H1 (cell line): ENCODE results near the gene ARNT2. TPM values are rescaled to one million over a fixed set of nuclear protein-coding genes. Genes with fewer than 3 reads are reported as not detected.
A peak's percentile ranks its signal among the peaks of the same experiment; 100 is the strongest.

Experiments
- CTCF ChIA-PET: fragments of 300-600 bp; sonication (Branson Sonifier 250); formaldehyde crosslinking; loops from one replicate; lab custom pipeline; 2021; ENCODE audit not compliant: partially characterized antibody; lab: Charles Lee
- POLR2A ChIA-PET: fragments of 300-600 bp; sonication (Branson Sonifier 250); formaldehyde crosslinking; loops from one replicate; lab custom pipeline; 2021; ENCODE audit warnings: inconsistent platforms; ENCODE audit not compliant: partially characterized antibody; lab: Charles Lee
- DNase-seq, 2 experiments: peaks; one replicate each; pipeline versions ENCODE4 v3.0.0 to v3.0.0-alpha.2; 2010 to 2022; ENCODE audit warnings: low spot score in 2 of 2, low read depth in 1 of 2, mixed read lengths in 1 of 2
- FAIRE-seq: peaks from 2 replicates; lab custom pipeline; 2011; peaks lifted over from hg19 to GRCh38; lab: Jason Lieb, UNC
- H2AFZ ChIP-seq: 2 replicates; pipeline ENCODE4 v1.8.1; 2012; ENCODE audit warnings: low read length, inconsistent platforms
- H2AK5ac ChIP-seq: 2 replicates; pipeline ENCODE4 v1.6.1; 2013; ENCODE audit warnings: low read depth, low read length
- H2BK120ac ChIP-seq: replicated peaks from 2 replicates; pipeline ENCODE3; 2013; ENCODE audit warnings: low read depth, low read length, inconsistent platforms
- H2BK12ac ChIP-seq: 2 replicates; pipeline ENCODE4 v1.6.1; 2013; ENCODE audit warnings: low read depth, low read length
- H2BK15ac ChIP-seq: 2 replicates; pipeline ENCODE4 v1.6.1; 2013; ENCODE audit warnings: low read length
- H2BK20ac ChIP-seq: 2 replicates; pipeline ENCODE4 v1.6.1; 2013; ENCODE audit warnings: low read length
- H2BK5ac ChIP-seq: 2 replicates; pipeline ENCODE4 v1.6.1; 2013; ENCODE audit warnings: low read depth, low read length
- H3K14ac ChIP-seq: 2 replicates; pipeline ENCODE4 v1.6.1; 2013; ENCODE audit warnings: inconsistent platforms; ENCODE audit not compliant: insufficient read length
- H3K18ac ChIP-seq: 2 replicates; pipeline ENCODE4 v1.6.1; 2013; ENCODE audit warnings: low read length; ENCODE audit errors: extremely low read depth
- H3K23ac ChIP-seq: 2 replicates; pipeline ENCODE4 v1.6.1; 2013; ENCODE audit warnings: inconsistent platforms; ENCODE audit not compliant: insufficient read length
- H3K23me2 ChIP-seq: 2 replicates; pipeline ENCODE4 v1.6.1; 2013; ENCODE audit warnings: low read depth, low read length
- H3K27ac ChIP-seq: 2 replicates; pipeline ENCODE4 v1.6.1; 2011; ENCODE audit warnings: low read depth, low read length, inconsistent platforms
- H3K27me3 ChIP-seq, 4 experiments: replicated peaks in 1 of 4; 1 replicate in 1 of 4; 2 replicates in 3 of 4; pipeline versions ENCODE4 v1.6.1 to v1.8.1; 2011 to 2013; ENCODE audit warnings: low read length in 3 of 4, mild to moderate bottlenecking in 3 of 4, inconsistent platforms in 2 of 4, mixed read lengths in 2 of 4, moderate library complexity in 1 of 4; ENCODE audit not compliant: control insufficient read depth in 3 of 4, insufficient read depth in 3 of 4; ENCODE audit errors: extremely low read depth in 1 of 4
- H3K36me3 ChIP-seq, 4 experiments: 2 replicates each; pipeline versions ENCODE4 v1.6.1 to v1.8.1; 2011 to 2013; ENCODE audit warnings: mild to moderate bottlenecking in 4 of 4, low read length in 3 of 4, moderate library complexity in 2 of 4, control low read depth in 1 of 4, inconsistent platforms in 1 of 4; ENCODE audit not compliant: insufficient read depth in 4 of 4, control insufficient read depth in 2 of 4
- H3K4ac ChIP-seq: replicated peaks from 2 replicates; pipeline ENCODE3; 2013; ENCODE audit warnings: low read length, low read depth, mixed read lengths, inconsistent platforms; ENCODE audit not compliant: insufficient read length
- H3K4me1 ChIP-seq, 4 experiments: replicated peaks in 1 of 4; 1 replicate in 1 of 4; 2 replicates in 3 of 4; pipeline versions ENCODE4 v1.6.1 to v1.8.1; 2011 to 2013; ENCODE audit warnings: low read length in 3 of 4, inconsistent platforms in 2 of 4, mixed read lengths in 1 of 4; ENCODE audit not compliant: insufficient read depth in 4 of 4, control insufficient read depth in 3 of 4
- H3K4me2 ChIP-seq, 2 experiments: 2 replicates each; pipeline versions ENCODE4 v1.6.1 to v1.8.1; 2011 to 2013; ENCODE audit warnings: low read depth in 2 of 2, low read length in 2 of 2, control low read depth in 1 of 2, inconsistent platforms in 1 of 2, mild to moderate bottlenecking in 1 of 2; ENCODE audit not compliant: insufficient read depth in 1 of 2
- H3K4me3 ChIP-seq, 4 experiments: fragments of 200-600, 300-600 bp in 1 of 4; sonication (generic), shearing (Covaris generic), sonication (Bioruptor Twin) in 1 of 4; 2 replicates each; pipeline versions ENCODE4 v1.5.1 to v1.8.1; 2011 to 2016; ENCODE audit warnings: low read length in 4 of 4, low read depth in 3 of 4, control low read depth in 2 of 4, inconsistent platforms in 2 of 4, mild to moderate bottlenecking in 2 of 4, mixed read lengths in 1 of 4, moderate library complexity in 1 of 4; ENCODE audit not compliant: insufficient read depth in 2 of 4; ENCODE audit errors: extremely low read depth in 1 of 4
- H3K56ac ChIP-seq: replicated peaks from 2 replicates; pipeline ENCODE3; 2013; ENCODE audit warnings: low read depth, mild to moderate bottlenecking, mixed read lengths, low read length, inconsistent platforms; ENCODE audit not compliant: insufficient read length
- H3K79me1 ChIP-seq: 2 replicates; pipeline ENCODE4 v1.6.1; 2013; ENCODE audit warnings: low read depth, low read length, control low read depth
- H3K79me2 ChIP-seq, 2 experiments: 2 replicates each; pipeline versions ENCODE4 v1.6.1 to v1.8.1; 2012 to 2013; ENCODE audit warnings: low read length in 2 of 2, mild to moderate bottlenecking in 2 of 2, inconsistent platforms in 1 of 2; ENCODE audit not compliant: insufficient read depth in 2 of 2, control insufficient read depth in 1 of 2
- H3K9ac ChIP-seq, 4 experiments: replicated peaks in 1 of 4; 1 replicate in 1 of 4; 2 replicates in 3 of 4; pipeline versions ENCODE4 v1.6.1 to v1.8.1; 2011 to 2013; ENCODE audit warnings: low read depth in 3 of 4, low read length in 3 of 4, control low read depth in 2 of 4, mild to moderate bottlenecking in 2 of 4, moderate library complexity in 2 of 4, inconsistent platforms in 1 of 4; ENCODE audit errors: extremely low read depth in 1 of 4
- H3K9me3 ChIP-seq, 2 experiments: 2 replicates each; pipeline versions ENCODE4 v1.6.1 to v1.8.1; 2012 to 2013; ENCODE audit warnings: mild to moderate bottlenecking in 2 of 2, moderate library complexity in 2 of 2, control low read depth in 1 of 2, inconsistent platforms in 1 of 2, low read depth in 1 of 2, low read length in 1 of 2, mixed read lengths in 1 of 2; ENCODE audit not compliant: insufficient read depth in 2 of 2
- H4K20me1 ChIP-seq, 2 experiments: replicated peaks in 1 of 2; 2 replicates each; pipeline versions ENCODE3 to v1.8.1; 2011 to 2013; ENCODE audit warnings: inconsistent platforms in 2 of 2, low read length in 2 of 2, mild to moderate bottlenecking in 1 of 2; ENCODE audit not compliant: insufficient read depth in 2 of 2, control insufficient read depth in 1 of 2
- H4K5ac ChIP-seq: 2 replicates; pipeline ENCODE4 v1.6.1; 2013; ENCODE audit warnings: low read length, low read depth, mixed read lengths, inconsistent platforms; ENCODE audit not compliant: insufficient read length
- H4K8ac ChIP-seq: 2 replicates; pipeline ENCODE4 v1.8.0; 2013; ENCODE audit warnings: mild to moderate bottlenecking, moderate library complexity, low read length, inconsistent platforms; ENCODE audit not compliant: insufficient read depth; ENCODE audit errors: extremely low read depth
- H4K91ac ChIP-seq: replicated peaks from 2 replicates; pipeline ENCODE3; 2013; ENCODE audit warnings: low read length, mixed read lengths, inconsistent platforms; ENCODE audit not compliant: insufficient read length
- CHD2 ChIP-seq: IDR thresholded peaks from 2 replicates; pipeline ENCODE4 v1.6.1; 2012; ENCODE audit warnings: low read length, improper control_type of control experiment
- CTCF ChIP-seq, 3 experiments: IDR thresholded peaks; 1 replicate in 2 of 3; 2 replicates in 1 of 3; pipeline versions ENCODE4 v1.5.1 to v1.6.1; 2011; ENCODE audit warnings: low read length in 3 of 3, mild to moderate bottlenecking in 3 of 3, inconsistent platforms in 2 of 3, low read depth in 1 of 3, moderate library complexity in 1 of 3; ENCODE audit not compliant: insufficient read depth in 1 of 3; ENCODE audit errors: control extremely low read depth in 1 of 3
- GTF2F1 ChIP-seq: IDR thresholded peaks from 2 replicates; pipeline ENCODE4 v1.6.1; 2012; ENCODE audit warnings: low read depth, low read length, improper control_type of control experiment, borderline replicate concordance
- HDAC6 ChIP-seq: IDR thresholded peaks from one replicate; pipeline ENCODE4 v1.7.1; 2012; ENCODE audit warnings: low read depth, mild to moderate bottlenecking, inconsistent platforms, low read length, moderate library complexity
- MAX ChIP-seq: IDR thresholded peaks from 2 replicates; pipeline ENCODE4 v1.6.1; 2012; ENCODE audit warnings: inconsistent platforms
- RAD21 ChIP-seq, 2 experiments: IDR thresholded peaks in 1 of 2; conservative IDR thresholded peaks in 1 of 2; 2 replicates each; pipeline ENCODE4 v1.6.1; 2011; ENCODE audit warnings: low read depth in 2 of 2, low read length in 2 of 2, improper control_type of control experiment in 1 of 2, inconsistent platforms in 1 of 2, mild to moderate bottlenecking in 1 of 2, moderate library complexity in 1 of 2
- RFX5 ChIP-seq: IDR thresholded peaks from 2 replicates; pipeline ENCODE4 v1.6.1; 2011; ENCODE audit warnings: low read depth, low read length, improper control_type of control experiment, borderline replicate concordance
- RNF2 ChIP-seq: fragments of 200-900, 300-1000 bp; sonication (generic); IDR thresholded peaks from 2 replicates; pipeline ENCODE4 v1.7.1; 2016; ENCODE audit warnings: borderline replicate concordance, low read depth, mild to moderate bottlenecking, antibody characterized with exemption, low read length; ENCODE audit not compliant: poor library complexity, severe bottlenecking; ENCODE audit errors: missing control alignments
- TAF7 ChIP-seq: optimal IDR thresholded peaks from 2 replicates; pipeline ENCODE3; 2011; ENCODE audit warnings: low read depth, mild to moderate bottlenecking, inconsistent platforms, low read length, moderate library complexity, borderline replicate concordance
- WGBS, 2 experiments: shearing (Covaris generic) in 1 of 2; methylation state at CpG; one replicate each; pipeline versions ENCODE4 v1.1.6 to v1.1.7; 2013 to 2015; ENCODE audit warnings: low lambda C conversion rate in 2 of 2, mixed read lengths in 2 of 2, inconsistent platforms in 1 of 2, low coverage in 1 of 2, missing lambda C conversion rate in 1 of 2; ENCODE audit not compliant: insufficient replicate concordance in 2 of 2, insufficient coverage in 1 of 2, insufficient read length in 1 of 2; ENCODE audit errors: extremely low coverage in 1 of 2, missing lambda C conversion rate in 1 of 2; 5-methylcytosine and 5-hydroxymethylcytosine counted together
- polyA plus RNA-seq, 7 experiments: library from polyadenylated mRNA; depleted of rRNA in 3 of 7; stranded (reverse) in 5 of 7; unstranded in 2 of 7; fragments of >200 nt in 5 of 7; fragments of 200-250 nt in 2 of 7; gene quantifications; 1 replicate in 5 of 7; 2 replicates in 1 of 7; 4 replicates in 1 of 7; pipeline versions ENCODE4 v1.2.1 to v1.2.3, GENCODE V29; 2011 to 2013; ENCODE audit warnings: missing spikeins in 2 of 7, mixed read lengths in 2 of 7
- total RNA-seq: library from RNA; stranded (reverse); fragmentation: NEBNext Ultra II Directional; extraction: Animal tissue kit (Norgen Biotek cat#: 25700); gene quantifications from 2 replicates; pipeline ENCODE4 v1.2.1, GENCODE V29; 2021

Gene ARNT2
- total and polyA plus RNA-seq, 2 of the 8 experiments (the other 6 are each of a cell fraction or from before 2014, with no cell fraction given) = 9.5 to 14.6 TPM

DNA sequence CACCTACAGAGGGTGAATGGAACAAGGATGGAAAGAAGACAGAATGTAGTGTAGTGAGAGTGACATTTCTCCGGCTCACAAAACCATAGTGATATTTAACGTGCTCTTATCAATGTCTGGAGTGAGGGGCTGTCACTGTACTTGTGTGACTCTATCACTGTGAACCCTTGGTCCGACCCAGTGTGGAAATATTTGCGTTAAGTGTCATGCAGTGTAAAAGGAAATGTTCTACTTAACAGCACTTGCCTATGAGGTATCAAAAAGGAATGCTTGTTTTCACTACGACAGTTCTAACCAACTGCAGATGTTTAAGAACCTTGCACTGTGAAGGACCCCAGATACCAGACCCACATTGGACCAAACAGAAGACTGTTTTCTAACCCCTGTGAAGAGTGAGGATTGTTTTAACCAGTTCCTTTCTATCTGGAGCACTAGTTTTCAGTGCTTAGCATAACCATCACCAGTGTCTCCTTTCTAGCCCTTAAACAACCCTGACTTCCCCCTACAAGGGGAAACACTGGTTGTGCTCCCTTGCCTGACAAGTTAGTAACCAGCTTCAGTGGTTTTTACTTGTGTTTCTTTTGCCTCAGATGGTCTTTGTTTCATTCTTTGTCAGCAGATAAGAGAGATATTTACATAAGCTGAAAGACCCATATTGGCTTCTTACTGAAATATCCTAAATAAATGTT lies 146.2 kb downstream of the ARNT2 start:
- no peaks in the 10 kb centered on the region for H3K79me2 ChIP-seq
- no peak overlapping the region for H3K56ac ChIP-seq
- 0 out of 8 replicates have a peak, but pooled peaks cover 0 to 2% (median 0%) of the 10 kb centered on the region in 4 experiments for H3K36me3 ChIP-seq
- no peaks in the 10 kb centered on the region for H3K23me2 ChIP-seq
- no peak overlapping the region for H4K91ac ChIP-seq
- ChIA-PET CTCF (interaction anchor here (0.7 kb wide), 1 partner anchor 450 kb away, joined by 3 read pairs; the partner anchor contains the start of gene TLNRD1), POLR2A (no interaction called here)
- no peak overlapping the region for H3K14ac ChIP-seq
- no peaks in the 10 kb centered on the region for H3K27me3 ChIP-seq
- no peak overlapping the region for H2BK120ac ChIP-seq
- WGBS, 2 experiments = 88% methylated on average over 5 of the region's 5 CpGs; no CpG with 5 or more reads in 1 of the 2 experiments
- H3K18ac ChIP-seq = no peak overlapping the region
- no peak overlapping the region for H2BK15ac ChIP-seq
- no peak overlapping the region for H4K5ac ChIP-seq
- no peak overlapping the region for H4K8ac ChIP-seq
- H2BK5ac ChIP-seq = no peak overlapping the region
- no peaks in the 10 kb centered on the region for H3K79me1 ChIP-seq
- peak in 1 of 2 experiments; percentile 23 for DNase-seq
- H3K9me3 ChIP-seq = no peaks in the 10 kb centered on the region
- no peak for FAIRE-seq
- H2BK20ac ChIP-seq = no peak overlapping the region
- H3K4me3 ChIP-seq = no peak overlapping the region
- no peak overlapping the region for H2AFZ ChIP-seq
- no peaks in the 10 kb centered on the region for H4K20me1 ChIP-seq
- H3K23ac ChIP-seq = no peak overlapping the region
- H2BK12ac ChIP-seq = no peak overlapping the region
- H3K27ac ChIP-seq = no peak overlapping the region
- no peak overlapping the region for H3K9ac ChIP-seq
- H3K4me1 ChIP-seq = no peaks in the 10 kb centered on the region
- no peak overlapping the region for H3K4me2 ChIP-seq
- H3K4ac ChIP-seq = no peak overlapping the region
- H2AK5ac ChIP-seq = no peak overlapping the region
- TF ChIP-seq RNF2 (no peak), MAX (no peak), CTCF (IDR thresholded peaks at IDR 0.05; ENCODE audit: control extremely low read depth in 1 of 3, insufficient read depth in 1 of 3, low read depth in 1 of 3, low read length in 3 of 3) (no peak), RAD21 (IDR thresholded peaks at IDR 0.05 in 1 of 2, conservative IDR thresholded peaks at IDR 0.05 in 1 of 2; ENCODE audit: low read depth in 2 of 2, low read length in 2 of 2) (no peak), CHD2 (no peak), TAF7 (no peak), RFX5 (no peak), HDAC6 (no peak), GTF2F1 (no peak)
